HG03108 (cell line): ENCODE measurements around the gene LRBA.

Experiments
- ATAC-seq: cut with Tn5 transposase; IDR thresholded peaks from one replicate; pipeline ENCODE4 v1.9.1; 2021; ENCODE audit warnings: moderate library complexity; ENCODE audit not compliant: unreplicated experiment

The LRBA gene

DNA sequence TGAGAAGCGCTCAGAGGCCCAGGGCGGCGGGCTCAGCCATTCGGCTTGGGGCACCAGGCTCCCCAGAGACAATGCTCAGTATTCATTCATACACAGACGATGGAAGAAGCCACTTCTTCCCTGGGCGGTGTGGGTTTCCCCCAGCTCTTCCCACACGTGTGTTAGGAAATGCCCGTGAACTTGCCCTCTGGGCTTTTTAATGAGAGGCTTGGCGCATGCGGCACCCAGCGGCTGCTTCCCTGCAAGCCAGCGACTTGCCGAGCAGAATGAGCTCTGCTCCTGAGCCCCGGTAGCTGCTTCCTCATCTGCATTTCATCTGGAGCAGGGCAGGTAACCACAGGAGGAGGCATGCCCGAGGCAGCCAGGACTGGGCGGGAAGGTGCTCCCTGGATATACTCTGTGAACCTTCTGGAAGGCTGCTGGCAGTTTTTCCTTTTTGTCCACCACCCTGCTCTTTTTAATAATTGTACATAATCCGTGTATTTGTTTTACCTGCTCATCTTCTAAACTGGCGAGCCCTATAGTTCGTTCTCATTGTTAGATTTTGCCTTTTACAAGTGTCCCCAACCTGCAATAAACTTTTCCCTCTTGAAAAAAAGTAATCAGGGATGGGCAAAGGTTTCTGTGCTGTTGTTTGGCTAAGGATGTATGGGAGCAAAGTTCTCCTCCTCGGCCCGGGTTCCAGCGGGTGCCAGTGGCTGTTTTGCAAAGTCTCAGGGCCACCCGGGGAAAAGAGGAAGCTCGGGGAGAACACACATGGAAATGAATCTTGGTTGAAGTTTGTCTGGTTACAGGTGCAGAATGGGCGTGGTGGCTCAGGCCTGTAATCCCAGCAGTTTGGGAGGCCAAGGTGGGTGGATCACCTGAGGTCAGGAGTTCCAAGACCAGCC is 758.0 kb downstream of the LRBA start:
- ATAC-seq, result no peak

DNA sequence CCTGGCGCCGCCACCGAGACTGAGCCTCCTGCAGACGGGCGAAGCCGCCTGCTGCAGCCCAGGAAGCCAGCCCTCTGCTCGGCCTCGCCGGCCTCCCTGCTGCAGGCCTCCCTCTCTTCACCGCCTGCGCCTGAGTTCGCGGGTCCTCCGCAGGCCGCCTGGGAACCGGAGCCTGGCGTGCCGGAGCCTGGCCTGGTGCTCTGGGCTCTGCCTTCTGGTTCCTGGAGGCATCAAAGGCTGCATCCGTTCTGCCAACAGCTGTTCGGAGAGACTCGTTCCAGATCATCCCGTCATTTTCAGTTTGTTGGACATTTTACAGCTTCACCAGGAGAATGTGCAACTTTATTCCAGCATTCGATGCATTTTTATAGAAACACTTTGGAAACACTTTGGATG is 758.9 kb downstream of the LRBA start:
- no peak for ATAC-seq

DNA sequence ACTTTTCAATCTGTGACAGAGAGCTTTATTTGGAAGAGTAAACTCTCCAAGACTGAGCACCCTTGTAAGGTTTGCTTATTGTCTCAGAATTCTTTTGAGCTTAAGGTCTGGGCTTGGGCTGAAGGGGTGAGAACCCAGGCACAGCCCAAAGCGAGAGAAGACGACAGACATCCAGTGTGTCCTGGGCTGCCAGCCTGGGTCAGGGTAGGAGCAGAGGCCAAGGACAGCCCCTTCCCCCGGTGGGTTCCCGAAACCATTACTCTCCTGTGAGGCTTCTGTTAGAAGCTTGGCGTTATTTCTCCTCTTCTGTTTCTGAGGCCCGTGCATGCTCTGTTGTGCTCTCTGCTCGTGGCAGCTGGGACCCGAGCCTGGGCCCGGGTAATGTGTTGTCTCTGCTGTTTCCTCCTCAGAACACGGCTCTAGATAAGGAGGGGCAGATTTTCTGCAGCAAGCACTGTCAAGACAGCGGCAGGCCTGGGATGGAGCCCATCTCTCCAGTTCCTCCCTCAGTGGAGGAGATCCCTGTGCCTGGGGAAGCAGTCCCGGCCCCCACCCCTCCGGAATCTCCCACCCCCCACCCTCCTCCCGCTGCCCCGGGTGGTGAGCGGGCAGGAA is 759.4 kb downstream of the LRBA start:
- ATAC-seq, result no peak

DNA sequence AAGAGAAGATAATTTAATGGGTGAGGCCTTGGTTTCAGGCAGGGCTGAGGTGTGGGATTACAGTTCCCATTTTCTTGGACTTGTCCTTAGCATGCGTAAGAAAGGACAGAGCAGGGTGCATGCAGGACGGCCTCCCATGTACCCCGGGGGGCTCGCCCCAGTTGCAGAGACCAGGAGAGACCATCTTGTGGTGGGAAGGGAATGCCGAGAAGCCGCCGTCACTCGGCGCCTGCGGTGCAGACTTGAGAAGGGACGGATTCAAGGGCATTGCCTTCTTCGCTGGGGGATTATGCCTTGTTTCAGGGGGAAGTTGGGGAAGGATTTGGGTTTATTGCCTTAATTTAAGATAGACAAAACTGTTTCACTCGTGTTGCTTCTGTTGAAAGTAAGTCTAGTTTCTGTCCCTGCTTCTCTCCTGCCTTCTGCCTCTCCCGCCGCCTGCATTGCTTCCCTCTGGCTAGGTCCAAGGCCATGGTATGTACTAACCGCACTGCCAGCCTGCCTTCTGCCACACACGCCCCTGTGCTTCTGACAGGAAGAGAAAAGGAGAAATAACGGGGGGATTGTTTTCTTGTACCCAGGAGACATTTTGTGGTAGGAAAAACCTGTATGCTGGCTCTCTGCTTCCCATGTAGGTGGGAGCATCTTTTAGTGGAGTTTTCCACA is 761.0 kb downstream of the LRBA start:
- no peak for ATAC-seq

DNA sequence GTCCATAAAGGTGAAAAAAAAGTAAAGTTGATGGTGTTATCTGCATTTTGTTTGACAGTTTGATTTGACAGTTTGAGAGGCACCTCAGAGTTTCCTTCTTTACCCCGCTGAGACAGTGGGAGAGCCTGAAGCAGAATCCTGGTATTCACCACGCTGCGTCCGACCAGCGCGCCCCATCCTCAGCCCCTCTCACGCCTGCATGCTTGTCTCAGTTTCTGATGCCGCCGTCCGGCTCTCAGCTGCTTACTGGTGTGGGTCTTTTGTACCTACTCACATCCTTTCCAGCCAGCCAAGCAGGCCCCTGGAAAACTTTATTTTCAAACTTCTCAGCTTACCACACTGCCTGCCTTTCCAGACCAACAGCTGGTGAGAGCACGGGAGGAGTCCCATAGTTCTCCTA is 761.7 kb downstream of the LRBA start:
- no peak for ATAC-seq

DNA sequence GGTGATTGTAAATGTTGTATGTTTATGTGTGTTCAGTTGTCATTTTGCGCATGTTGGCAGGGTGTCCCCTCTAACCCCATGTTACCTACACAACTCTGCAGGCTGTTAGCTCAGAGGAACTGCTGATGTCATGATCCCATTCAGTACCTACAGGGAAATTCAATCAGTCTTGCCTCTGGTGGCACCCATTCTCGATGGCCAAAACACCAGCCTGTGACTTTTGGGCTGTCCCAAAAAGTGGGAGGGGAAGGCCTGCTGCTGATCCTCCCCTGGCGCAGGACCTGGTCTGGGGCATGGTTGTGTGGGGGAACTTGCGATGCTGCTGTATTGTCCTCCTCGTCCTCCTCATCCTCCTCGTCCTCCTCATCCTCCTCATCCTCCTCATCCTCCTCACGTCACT is 762.3 kb downstream of the LRBA start:
- no peak for ATAC-seq

DNA sequence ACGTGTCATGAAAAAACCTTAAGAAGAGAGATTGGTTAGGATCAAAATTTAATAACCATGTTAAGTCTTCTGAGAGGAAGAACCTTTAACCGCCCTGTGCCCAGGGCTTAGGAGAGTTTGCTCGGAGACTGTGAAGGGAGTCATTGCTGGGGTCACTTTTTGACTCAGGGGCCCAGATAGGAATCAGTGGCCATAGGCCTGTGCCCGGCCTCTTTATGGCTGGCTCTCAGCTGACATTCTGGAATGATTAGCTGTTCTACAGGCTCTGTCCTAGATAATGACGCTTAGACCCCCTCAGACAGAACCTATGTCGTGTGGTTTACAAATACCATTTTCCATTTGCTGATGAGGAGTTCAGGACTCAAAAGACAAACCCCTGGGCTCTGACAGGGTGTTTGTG is 762.8 kb downstream of the LRBA start:
- no peak for ATAC-seq

DNA sequence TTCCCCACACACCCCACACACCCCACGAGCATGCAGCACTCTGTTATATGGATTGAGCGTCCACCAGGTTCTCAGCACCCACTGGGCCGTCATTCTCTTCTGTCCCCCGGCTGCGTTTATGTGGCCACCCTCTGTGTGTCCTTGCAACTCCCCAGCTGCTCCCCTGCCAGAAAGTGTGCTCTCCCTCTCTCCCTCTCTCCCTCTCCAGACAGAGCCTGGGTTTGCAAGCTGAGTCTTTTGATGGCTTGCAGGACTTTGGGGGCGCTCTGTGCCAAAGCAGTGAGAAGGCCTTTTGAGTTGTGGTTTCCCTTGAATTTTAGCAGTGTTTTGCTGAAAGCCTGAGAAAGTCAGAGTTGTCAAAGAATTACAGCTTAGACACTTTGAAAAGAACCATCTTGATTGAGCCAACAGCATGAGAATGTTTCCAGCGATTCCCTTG is 763.3 kb downstream of the LRBA start:
- ATAC-seq, result no peak

DNA sequence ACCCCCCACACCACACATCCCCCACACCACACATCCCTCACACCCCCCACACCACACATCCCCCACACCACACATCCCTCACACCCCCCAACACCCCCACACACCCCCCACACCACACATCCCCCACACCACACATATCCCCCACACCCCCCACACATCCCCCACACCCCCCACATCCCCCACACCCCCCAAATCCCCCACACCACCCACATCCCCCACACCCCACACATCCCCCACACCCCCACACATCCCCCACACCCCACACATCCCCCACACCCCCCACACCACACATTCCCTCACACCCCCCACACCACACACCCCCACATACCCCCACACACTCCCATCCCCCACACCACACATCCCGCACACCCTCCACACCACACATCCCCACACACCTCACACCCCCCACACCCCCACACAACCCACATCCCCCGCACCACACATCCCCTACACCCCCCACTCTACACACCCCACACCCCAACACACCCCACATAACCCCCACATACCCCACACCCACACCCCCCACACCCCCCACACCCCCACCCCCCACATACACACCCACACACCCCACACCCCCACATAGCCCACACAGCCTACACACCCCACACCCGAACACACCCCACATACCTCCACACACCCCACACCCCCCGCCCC is 764.0 kb downstream of the LRBA start:
- ATAC-seq, result no peak

DNA sequence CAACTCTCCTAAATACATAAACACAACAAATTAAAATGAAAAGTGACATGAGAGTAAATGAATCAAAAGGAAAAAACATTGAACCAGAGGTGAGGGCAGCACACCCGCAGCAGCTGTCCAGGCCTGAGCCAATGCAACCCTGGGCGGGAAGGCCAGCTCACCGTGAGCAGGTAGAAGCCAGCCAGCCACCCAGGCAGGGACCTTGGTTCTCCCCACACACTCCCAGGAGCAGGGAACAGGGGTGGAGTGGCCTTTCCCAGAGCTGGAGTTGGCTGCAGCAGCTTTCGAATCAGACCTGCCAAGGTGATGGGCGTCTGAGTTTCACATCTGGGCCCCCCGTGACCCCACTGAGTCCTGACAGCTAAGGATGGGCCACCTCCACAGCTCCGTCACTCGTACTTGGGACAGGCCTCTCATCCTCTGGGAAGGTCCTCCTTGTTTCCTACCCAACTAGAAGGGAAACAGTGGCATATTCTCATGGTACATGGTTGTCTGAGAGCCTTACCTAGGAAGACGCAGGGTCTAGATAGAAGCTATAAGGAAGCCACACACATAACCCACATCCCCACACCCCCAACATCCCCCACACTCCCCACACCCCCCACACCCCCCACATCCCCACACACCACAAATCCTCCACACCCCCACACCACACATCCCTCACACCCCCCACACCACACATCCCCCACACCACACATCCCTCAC is 764.6 kb downstream of the LRBA start:
- ATAC-seq, result no peak

DNA sequence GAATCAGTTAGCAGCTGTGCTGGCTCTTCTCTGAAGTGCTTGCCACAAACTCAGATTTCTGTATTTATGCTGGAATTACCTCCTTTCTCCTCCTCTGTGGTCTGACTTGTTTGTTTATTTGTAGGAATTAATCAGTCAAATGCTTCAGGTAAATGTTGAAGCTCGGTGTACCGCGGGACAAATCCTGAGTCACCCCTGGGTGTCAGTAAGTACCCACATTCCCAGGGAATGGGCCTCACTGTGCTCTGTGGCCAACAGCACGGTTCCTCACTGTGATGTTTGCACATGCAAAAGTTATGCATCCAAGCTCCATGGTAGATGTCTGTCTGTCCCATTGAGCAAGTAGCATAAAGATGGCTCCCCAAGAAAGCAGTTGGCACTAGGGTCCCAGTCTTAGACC is 766.9 kb downstream of the LRBA start:
- no peak for ATAC-seq

DNA sequence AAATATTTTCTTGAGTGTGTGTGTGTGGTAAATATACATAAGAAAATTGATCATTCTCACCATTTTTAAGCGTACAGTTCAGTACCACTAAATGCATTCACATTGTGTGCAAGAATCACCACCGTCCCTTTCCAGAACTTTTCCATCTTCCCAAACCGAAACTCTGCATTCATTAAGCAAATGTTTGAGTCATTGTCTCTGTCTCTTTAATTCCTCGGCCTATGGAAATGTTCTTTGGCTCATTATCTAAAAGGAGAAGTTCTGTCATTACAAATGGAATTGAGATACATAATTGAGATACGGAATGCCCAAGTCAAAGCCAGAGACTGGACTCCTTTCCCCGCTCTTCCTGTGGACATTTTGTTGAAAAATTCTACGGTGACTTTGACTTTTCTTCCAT is 767.9 kb downstream of the LRBA start:
- ATAC-seq, result no peak

DNA sequence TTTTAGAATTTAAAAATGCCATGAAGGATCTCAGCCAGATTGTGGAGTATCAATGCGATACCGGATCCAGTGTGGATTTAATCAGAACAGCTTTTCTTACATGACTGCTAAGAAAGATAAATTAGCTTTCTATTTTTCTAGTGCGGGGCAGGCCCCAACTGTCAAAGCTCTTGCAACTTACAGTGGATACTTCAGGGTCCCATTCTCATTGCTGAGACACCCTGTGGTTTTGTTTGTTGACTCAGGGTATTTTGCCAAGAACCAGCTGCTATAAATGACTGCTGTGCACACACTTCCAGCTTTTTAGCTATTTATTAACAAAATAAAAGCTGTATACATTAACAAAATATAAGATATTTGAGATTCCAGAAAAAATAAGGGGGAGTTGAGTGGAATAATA is 770.5 kb downstream of the LRBA start:
- no peak for ATAC-seq

DNA sequence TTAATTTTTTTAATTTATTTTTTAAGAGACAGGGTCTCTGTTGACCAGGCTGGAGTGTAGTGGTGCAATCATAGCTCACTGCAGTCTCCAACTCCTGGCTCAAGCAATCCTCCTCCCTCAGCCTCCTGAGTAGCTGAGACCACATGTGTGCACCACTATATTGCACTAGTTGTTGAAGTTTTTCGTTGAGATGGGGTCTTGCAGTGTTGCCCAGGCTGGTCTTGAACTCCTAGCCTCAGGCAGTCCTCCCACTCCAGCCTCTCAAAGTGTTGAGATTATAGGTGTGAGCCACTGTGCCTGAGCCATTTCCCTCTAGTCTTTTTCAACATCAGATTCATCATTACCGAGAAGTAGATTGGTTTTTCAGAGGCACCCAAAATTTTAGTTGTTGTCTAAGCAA is 771.2 kb downstream of the LRBA start:
- no peak for ATAC-seq

DNA sequence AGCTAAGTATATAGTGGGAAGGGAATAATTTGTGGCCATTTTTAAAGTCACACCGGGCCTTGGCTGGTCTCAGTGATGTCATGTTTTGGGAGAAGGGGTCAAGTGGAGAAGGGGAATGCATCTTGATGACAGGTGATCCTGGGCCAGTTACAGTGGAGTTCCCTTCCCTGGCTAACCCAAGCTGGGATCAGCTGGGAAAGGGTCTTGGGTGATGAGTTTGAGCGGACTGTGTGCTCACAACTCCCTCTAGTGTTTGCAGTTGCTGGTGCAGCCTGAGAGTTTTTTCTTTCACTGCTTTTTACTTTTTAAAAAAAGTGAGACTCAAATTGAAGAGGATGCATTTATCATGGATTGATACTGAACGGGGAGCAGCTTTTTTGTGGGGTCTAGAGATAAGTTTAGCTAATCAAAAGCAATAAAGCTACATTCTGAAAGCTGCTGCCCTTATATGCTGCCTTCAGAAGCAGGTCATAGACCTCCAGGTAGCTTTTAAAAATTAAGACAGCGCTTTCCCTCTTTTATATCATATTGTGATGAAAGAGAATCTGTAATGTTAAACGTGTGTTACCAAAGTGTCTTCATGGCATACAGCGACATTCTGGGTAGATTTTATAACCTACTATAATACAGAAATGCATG is 772.1 kb downstream of the LRBA start:
- no peak for ATAC-seq

DNA sequence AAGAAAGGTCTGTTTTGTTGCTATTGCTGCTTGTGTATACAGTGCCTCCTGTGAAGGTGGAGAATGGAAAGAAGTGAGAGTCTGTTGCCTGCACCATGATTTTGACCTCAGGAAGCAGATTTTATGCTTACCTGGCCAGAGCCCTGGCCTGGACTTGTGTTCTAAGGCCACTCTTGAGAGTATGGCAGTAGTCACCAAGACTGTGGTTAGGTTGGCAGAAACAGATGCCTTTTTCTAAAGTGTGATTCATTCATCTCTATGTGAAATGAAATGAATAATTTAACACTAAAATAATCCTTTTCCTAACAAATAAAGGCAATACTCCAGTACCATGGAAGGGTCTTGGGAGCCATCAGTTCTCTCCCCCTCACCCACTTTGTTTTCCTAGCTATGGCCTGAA is 775.1 kb downstream of the LRBA start:
- ATAC-seq, result no peak

DNA sequence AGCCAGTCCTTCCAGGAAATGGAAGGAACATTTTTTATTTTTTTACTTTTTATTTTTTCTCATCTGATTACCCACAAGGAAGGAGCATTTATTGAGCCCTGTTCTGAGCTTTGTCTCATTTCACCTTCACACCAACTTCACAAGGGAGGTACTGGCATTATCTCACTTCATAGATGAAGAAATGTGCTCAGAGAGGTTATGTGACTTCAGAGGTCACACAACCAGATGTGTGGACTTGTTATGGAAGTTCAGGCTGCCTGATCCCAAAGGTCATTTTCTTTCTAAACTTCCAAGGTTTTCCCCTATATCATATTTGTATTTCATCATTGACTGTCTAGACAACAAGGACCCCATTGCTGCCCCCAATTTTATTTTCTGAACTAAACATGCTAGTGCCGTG is 776.5 kb downstream of the LRBA start:
- no peak for ATAC-seq

DNA sequence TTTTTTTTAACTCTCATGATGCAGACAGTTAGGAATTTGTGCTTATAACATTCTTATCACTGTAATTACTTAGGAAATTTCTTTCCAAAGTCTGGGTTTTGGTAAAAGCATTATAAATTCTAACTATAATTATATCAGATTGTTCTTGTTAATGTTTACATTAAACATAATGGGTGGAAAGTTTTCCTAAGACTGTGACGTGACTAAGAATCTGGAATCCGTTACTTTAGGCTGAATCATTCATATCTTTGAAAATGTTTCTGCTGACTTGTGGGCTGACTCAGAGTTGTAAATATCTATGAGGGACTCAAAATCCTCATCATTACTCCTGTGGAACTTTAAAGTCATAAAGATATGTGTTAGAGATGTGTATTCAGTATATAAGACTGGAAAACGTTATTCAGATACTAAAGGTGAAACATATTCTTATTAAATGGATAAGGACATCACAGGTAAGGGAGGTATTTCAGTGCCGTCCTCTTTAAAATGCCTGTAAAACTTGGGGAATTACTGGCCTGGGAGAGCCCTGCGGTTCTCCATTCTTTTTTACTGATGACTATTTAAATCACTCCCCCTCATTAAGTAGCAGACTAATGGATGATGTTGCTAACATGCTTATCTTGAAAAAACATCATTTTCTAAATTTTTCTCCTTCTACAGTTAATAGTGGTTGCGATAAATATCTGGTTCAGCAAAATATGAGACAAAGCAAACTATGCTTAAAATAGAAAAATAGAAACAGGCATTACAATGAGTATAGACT is 777.8 kb downstream of the LRBA start:
- ATAC-seq, result no peak

DNA sequence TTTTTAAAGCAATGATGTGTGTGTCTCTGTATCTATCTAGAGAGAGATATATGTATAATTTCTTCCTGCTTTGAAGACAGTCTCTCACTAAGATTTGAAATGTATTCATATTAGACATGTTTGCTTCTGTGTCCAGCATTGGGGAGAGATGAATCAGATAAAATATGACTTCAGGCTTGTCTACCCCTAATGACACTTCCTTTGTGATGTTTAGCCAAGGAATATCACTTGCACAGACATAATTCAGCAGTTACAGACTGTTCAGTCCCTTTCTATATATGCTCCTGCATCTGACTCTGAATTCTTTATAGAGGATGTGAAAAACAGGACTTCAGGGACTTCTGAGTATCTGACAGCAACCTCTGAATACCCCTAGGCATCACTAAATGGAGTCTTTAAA is 778.5 kb downstream of the LRBA start:
- ATAC-seq, result no peak

DNA sequence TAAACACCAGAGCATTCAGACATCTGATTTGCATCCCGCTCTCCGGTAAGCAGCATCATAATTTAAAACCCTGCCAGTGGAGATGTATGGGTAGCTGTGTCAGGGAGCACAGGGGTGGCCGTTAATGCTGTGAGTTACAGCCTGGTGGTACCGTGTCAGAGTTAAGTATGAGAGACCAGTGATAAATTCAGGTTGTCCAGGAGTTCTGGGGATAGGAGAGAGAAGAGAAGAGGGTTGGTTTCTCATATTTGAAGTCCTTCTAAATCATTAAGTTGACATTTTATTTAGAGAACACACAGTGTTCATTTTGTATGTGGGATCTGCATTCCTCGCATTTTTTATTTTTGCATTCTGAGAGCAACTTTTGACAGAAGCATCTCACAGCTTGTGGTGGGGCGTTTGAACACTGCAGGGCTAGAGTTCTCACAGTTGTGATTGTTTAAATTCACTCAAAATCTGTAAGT is 779.2 kb downstream of the LRBA start:
- no peak for ATAC-seq
